ENCODE measurements around the gene PSMD13. TPM values are rescaled to one million over a fixed set of nuclear protein-coding genes. Genes with fewer than 3 reads are reported as not detected.

Gene PSMD13
- total RNA-seq, 1 experiment from 2014 or later = 179 TPM

DNA sequence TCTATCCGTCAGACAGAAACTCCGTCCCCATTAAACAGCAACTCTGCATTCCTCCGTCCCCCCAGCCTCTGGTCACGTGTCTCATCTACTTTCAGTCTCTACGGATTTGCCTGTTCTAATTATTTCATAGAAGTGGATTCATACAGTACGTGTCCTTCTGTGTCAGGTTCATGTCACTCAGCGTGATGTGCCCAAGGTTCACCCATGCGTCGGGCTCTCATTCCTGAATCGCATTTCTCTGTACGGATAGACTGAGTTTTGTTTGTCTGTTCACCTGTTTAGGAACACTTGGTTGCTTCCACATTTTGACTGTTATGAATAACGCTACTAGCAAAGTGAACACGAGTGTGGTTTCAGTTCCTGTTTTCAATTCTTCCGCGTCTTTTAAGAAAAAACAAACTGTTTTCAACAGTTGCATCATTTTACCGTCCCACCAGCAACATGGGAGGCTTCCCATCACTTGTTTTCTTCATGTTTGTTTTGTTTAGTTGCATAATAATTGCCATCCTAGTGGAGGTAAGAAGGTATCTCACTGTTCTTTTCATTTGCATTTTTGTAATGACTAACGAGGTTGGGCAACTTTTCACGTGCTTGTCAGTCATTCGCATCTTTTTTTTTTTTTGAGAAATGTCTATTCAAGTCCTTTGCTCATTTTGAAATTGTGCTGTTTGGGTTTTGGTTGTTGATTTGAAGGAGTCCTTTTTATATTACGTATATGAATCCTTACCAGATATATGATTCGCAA lies 32.5 kb downstream of the PSMD13 start:
- TF ChIP-seq SP1 (IDR thresholded peaks at IDR 0.05; ENCODE audit: low read depth) (no peak), POLR2A (IDR thresholded peaks at IDR 0.05; ENCODE audit: borderline replicate concordance, extremely low read depth, insufficient read depth, insufficient read length) (no peak), YY1 (IDR thresholded peaks at IDR 0.05; ENCODE audit: extremely low read depth, insufficient replicate concordance, low read depth, low read length) (no peak), ZNF274 (IDR thresholded peaks at IDR 0.05; ENCODE audit: low read depth, low read length) (no peak)
- DNase-seq (ENCODE audit: low read depth, low spot score) (no peak), ATAC-seq (no peak)
- ChIA-PET RAD21 (ENCODE audit: low non-redundant PET in 1 of 2, low total read pairs in 2 of 2, uncharacterized antibody in 2 of 2, unreplicated experiment in 2 of 2) (no interaction called here), POLR2A (no interaction called here), CTCF (no interaction called here)
- Histone ChIP-seq H3K36me3 (ENCODE audit: control insufficient read depth in 1 of 2, insufficient read depth in 2 of 2, low read length in 2 of 2) (no peaks in the 10 kb centered on the region), H2AFZ (ENCODE audit: low read depth, low read length, poor library complexity, severe bottlenecking) (no peak overlapping the region), H3K27ac (ENCODE audit: low read depth, low read length) (no peak overlapping the region), H4K20me1 (ENCODE audit: insufficient read depth) (no peaks in the 10 kb centered on the region), H3K9me3 (ENCODE audit: control insufficient read depth in 1 of 2, insufficient read depth in 1 of 2, low read depth in 1 of 2, low read length in 2 of 2) (no peaks in the 10 kb centered on the region), H3K4me1 (ENCODE audit: control insufficient read depth in 1 of 2, insufficient read depth in 2 of 2, low read length in 2 of 2) (peaks cover 8 to 12% of the 10 kb centered on the region in 2 experiments), H3K9ac (ENCODE audit: low read length) (no peak overlapping the region), H3K9me2 (ENCODE audit: insufficient read depth) (no peaks in the 10 kb centered on the region), H3K4me2 (ENCODE audit: low read length) (no peak overlapping the region), H3K27me3 (ENCODE audit: insufficient read depth, low read length) (no peaks in the 10 kb centered on the region), H3K4me3 (replicated peaks in 1 of 2; ENCODE audit: low read depth in 1 of 2, low read length in 2 of 2) (no peak overlapping the region), H3K79me2 (ENCODE audit: insufficient read depth, low read length) (no peaks in the 10 kb centered on the region)
- intact Hi-C loops (cut with micrococcal nuclease) = no loop called here
- BruUV-seq (replicated peaks) = no TSS peak

DNA sequence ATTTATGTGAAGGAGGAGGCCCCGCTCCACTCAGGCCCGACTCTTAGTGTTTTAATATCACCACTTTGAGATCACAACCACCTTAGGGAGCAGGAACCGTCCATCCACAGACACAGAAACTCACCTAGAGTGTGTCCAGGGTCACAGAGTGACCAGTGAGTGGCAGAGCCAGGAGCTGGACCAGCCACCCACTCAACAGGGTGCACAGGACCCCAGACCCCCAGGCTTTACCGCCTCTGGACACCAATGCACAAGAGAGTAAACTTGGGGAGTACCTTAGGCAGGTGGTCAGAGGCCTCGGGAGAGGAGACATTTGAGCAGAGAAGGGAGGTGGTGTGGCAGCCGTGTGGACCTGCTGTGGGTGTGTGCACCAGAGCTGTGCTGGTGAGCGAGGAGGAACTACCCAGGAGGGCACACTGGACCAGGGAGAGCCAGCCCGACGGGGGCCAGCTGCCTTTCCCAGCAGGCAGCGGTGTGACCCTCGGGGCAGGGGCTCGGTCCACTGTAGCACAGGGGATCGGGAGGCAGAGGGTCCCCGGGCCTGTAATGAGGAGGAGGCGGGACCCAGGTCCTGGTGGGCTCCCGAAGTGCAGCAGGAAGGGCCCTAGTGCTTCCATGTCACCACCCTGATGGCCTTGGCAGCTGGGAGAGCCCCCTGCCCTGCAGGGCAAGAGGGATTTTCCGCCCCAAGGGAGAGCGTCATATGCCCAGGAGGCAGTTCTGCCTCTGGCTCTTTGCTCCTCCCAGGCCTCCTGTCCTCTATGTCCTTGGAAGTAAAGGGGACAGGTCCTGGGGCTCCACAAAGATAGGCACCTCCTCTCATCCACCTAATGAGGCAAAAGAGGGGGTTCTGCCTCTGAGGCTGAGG lies 33.9 kb downstream of the PSMD13 start:
- no peak overlapping the region for H3K4me2 ChIP-seq (ENCODE audit: low read length)
- POLR2A ChIA-PET = no interaction called here

More for the DNA sequence above, 33.9 kb downstream of the PSMD13 start:
- intact Hi-C loops (cut with micrococcal nuclease) = no loop called here
- Histone ChIP-seq H3K27me3 (ENCODE audit: insufficient read depth, low read length) (no peaks in the 10 kb centered on the region), H3K79me2 (ENCODE audit: insufficient read depth, low read length) (no peaks in the 10 kb centered on the region), H3K4me3 (replicated peaks in 1 of 2; ENCODE audit: low read depth in 1 of 2, low read length in 2 of 2) (no peak overlapping the region), H2AFZ (ENCODE audit: low read depth, low read length, poor library complexity, severe bottlenecking) (no peak overlapping the region), H4K20me1 (ENCODE audit: insufficient read depth) (no peaks in the 10 kb centered on the region), H3K4me1 (ENCODE audit: control insufficient read depth in 1 of 2, insufficient read depth in 2 of 2, low read length in 2 of 2) (peaks cover 8 to 12% of the 10 kb centered on the region in 2 experiments), H3K27ac (ENCODE audit: low read depth, low read length) (no peak overlapping the region), H3K9me3 (ENCODE audit: control insufficient read depth in 1 of 2, insufficient read depth in 1 of 2, low read depth in 1 of 2, low read length in 2 of 2) (no peaks in the 10 kb centered on the region), H3K36me3 (ENCODE audit: control insufficient read depth in 1 of 2, insufficient read depth in 2 of 2, low read length in 2 of 2) (no peaks in the 10 kb centered on the region), H3K9ac (ENCODE audit: low read length) (no peak overlapping the region), H3K9me2 (ENCODE audit: insufficient read depth) (no peaks in the 10 kb centered on the region)
- TF ChIP-seq ZFX (IDR thresholded peaks at IDR 0.05) (no peak), EZH2 (IDR thresholded peaks at IDR 0.05) (no peak), POLR2AphosphoS5 (IDR thresholded peaks at IDR 0.05; ENCODE audit: low read depth, low read length) (no peak)
- TF ChIP-seq, protein P1, sequence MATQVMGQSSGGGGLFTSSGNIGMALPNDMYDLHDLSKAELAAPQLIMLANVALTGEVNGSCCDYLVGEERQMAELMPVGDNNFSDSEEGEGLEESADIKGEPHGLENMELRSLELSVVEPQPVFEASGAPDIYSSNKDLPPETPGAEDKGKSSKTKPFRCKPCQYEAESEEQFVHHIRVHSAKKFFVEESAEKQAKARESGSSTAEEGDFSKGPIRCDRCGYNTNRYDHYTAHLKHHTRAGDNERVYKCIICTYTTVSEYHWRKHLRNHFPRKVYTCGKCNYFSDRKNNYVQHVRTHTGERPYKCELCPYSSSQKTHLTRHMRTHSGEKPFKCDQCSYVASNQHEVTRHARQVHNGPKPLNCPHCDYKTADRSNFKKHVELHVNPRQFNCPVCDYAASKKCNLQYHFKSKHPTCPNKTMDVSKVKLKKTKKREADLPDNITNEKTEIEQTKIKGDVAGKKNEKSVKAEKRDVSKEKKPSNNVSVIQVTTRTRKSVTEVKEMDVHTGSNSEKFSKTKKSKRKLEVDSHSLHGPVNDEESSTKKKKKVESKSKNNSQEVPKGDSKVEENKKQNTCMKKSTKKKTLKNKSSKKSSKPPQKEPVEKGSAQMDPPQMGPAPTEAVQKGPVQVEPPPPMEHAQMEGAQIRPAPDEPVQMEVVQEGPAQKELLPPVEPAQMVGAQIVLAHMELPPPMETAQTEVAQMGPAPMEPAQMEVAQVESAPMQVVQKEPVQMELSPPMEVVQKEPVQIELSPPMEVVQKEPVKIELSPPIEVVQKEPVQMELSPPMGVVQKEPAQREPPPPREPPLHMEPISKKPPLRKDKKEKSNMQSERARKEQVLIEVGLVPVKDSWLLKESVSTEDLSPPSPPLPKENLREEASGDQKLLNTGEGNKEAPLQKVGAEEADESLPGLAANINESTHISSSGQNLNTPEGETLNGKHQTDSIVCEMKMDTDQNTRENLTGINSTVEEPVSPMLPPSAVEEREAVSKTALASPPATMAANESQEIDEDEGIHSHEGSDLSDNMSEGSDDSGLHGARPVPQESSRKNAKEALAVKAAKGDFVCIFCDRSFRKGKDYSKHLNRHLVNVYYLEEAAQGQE (IDR thresholded peaks at IDR 0.05; ENCODE audit: low read depth) = no peak
- ATAC-seq = no peak
- no peak for DNase-seq (ENCODE audit: low read depth, low spot score)
- BruUV-seq (replicated peaks) = no TSS peak
- CTCF ChIA-PET = no interaction called here
- RAD21 ChIA-PET (ENCODE audit: low non-redundant PET in 1 of 2, low total read pairs in 2 of 2, uncharacterized antibody in 2 of 2, unreplicated experiment in 2 of 2) = no interaction called here

All from HCT116 (cell line).